HG02884 (cell line): Measurements from ENCODE around the gene GJA4.

ENCODE experiments used
- ATAC-seq: cut with Tn5 transposase; IDR thresholded peaks from one replicate; pipeline ENCODE4 v1.9.1; 2021; ENCODE audit warnings: mild to moderate bottlenecking, moderate library complexity; ENCODE audit not compliant: unreplicated experiment

Gene GJA4

DNA sequence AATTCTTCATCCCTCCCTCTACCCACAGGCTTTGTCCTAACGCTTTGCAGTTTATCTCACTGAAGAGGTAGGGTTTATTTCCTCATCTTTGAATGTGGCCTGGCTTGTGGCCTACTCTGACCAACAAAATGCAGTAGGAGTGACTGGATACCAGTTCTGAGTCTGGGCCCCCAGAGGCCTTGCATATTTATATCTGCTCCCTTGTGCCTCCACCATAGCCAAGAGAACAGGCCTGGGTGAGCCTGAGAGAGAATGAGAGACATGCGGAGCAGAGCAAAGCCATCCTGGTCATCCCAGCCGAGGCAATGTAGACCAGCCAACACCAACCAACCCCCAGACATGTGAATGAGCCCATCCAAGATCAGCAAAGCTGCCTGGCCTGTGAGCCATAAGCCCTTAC, 36.5 kb downstream of the GJA4 start:
- ATAC-seq: no peak

DNA sequence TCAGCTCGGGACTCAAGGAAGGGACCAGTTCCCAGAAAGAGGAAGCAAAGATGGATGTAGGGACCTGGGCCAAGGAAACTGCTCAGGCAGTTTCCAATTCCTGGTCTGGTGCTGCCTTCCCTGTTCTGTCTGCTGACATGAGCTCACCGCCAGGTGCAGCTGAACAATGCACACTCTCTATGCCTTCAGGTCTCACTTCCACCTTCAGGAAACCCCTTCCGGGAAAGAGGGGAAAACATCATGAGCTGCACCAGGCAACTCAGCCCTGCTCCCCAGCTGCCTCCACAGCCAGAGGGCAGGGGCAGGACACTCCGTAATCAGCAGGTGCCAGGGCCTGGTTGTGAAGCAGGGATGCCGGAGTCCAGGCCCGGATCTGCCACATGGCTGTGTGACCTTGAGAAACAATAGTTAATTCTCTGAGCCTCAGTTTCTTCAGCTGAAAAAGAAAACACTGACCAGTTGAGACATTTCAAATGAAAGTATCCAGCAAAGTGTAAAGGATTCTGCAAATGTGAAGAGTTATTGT, 39.0 kb downstream of the GJA4 start:
- ATAC-seq: no peak

DNA sequence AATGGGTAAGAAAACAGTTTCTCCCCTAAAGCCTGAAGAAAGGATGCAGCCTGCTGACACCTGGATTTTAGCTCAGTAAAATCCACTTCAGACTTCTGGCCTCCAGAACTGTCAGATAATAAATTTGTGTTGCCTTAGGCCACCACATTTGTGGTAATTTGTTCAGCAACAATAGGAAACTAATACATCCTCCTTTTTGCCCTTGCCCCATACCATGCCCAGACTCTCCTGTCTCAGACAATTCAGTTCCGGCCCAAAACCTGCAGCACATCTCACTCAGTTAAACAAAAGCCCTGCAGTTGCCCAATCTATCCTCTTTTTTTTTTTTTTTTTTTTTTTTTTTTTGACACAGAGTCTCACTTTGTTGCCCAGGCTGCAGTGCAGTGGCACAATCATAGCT, 40.9 kb downstream of the GJA4 start:
- no peak for ATAC-seq

DNA sequence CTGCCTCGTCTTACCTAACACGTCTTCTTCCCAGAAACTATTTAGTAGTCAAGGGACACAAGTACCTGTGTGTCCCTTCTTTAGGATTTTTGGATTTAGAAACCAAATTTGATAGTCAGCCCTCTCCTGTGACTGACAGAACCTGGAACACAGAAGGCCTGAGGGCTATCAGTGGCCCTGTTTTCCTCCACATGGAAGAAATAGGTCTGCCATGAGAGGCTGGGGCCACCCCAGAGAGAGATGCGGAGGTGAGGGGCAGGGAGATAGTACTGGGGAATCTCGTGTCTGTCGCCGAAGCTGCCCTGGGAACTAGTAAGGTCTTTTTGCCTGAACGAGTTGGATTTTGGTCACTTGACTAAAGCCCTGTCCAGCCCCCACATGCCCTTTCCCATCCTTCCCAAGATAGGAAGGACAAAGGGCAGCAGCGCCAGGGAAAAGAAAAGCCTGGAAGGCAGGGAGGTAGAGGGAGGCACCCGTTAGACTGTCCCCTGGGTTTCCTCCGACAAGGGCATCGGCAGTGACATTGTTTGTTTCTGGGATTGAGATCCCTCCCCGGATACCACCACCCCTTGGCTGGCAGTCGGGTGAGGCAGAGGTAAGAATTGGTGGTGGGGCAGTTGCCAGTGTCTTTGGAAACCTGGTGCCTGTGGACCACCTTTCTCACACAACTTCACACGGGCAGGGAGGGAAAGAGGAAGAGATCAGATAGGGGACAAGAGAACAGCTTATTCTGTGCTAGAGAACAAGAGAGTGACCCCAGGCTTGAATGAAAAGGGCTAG, 46.9 kb downstream of the GJA4 start:
- ATAC-seq: no peak

DNA sequence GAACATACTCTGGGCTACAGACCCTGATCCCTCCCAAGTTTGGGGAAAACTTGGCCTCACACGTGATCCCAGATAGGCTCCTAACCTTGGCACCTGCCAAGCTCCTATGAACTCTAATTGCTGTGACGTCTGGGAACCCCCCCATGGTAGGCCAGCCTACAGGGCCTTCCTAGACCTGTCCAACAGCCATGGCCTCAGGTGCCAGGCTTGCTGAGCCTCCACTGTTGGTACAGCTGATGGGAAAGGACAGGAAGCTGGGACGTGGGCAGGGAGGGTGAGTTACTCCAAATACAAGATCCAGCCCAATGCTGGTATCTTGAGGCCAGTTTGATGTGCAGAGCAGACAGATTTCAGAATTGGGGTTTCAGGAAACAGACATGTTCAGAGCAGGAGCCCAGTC, 47.6 kb downstream of the GJA4 start:
- no peak for ATAC-seq

DNA sequence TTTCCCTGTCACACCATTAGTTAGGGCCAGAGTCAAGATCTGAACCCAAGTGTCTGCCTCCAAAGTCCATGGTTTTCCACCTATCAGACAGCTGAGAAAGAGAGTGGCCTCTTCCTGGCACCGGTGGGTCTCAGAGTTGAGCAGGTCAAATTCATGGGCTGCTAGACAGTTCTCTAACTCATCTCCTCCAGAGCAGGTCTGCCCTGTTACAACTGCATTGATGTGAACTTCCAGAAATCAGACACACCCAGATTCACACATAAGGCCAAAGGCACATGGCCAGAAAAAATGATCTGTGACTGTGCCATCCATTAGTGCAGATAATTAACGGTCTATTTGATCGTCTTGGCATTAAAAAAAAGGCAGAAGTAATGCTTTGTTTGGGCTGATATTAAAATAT, 49.3 kb downstream of the GJA4 start:
- no peak for ATAC-seq

DNA sequence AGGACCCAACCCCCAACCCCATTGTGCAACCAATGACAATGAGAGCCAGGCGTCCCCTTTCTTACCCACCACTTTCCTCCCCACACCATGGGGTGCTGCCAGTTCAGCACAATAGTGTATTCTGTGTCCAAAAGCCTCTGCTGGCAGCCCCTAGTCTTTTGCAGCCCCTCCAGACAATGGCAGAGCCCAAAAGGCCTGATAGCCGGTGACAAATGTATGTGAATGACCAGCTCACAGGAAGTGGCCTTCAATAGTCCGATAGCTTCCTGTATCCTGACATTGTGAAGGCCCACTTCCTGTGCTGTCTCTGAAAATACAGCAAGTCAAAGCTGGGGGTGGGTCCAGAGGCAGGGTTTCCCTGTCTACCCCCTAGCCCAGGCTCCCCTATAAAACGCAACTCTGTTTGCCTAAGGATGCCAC, 50.2 kb downstream of the GJA4 start:
- no peak for ATAC-seq

DNA sequence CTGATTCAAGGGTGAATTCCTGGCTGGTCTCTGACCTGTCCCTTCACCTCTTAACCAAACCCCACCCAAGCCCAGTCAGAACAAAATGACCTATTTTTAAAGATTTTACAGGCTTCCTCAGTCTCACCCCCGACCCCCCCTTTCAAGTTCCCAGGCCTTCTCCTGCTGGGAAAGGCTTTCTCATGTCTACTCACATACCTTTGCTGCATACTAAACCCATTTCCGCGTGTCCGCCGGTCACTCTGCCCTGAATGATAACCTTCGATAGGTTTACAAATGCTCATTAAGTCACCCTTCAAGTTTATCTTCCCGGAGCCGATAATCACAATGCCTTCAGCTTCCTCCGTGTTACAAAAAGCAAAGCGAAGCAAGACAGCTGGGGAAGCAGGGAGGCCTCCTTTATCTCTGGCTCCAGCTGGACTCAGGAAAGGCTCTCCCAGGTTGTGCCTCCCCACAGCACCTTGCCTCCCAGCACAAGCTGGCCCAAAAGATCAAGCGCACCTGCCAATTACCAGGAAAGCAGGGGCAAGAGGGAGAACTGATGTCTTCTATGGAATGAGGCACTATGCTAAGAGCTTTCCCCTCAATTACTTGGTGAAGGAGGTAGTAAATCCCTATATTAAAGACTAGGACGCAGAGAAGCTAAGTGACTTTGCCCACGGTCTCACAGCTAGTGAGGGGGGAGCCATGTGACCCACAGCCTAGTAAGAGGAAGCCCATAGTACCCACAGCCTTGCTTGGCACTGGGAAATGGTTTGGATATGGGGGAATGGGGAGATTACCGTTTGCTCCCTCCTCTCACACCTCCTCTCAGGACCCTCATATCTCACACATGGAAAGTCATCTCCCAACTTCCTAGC, 50.8 kb downstream of the GJA4 start:
- ATAC-seq: no peak

DNA sequence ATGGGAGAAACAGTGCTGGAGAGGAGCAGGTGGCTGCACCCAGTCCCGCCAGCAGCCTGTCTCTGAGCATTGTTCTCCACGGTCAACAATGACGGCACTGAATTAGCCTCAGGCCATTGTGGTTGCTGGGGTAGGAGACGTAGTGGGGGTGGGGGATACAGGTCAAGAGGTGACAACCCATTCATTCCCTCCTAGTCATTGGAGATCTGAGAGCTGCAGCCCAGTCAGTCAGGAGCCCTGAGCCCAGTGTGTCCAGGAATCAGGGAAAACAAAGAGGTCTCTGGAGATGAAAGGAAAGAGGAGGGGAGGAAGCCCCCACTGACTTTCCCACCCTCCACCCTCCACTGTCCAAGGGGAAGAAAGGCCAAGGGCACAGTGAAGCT, 51.4 kb downstream of the GJA4 start:
- ATAC-seq: no peak
